Aorta (tissue), 5 donors: ENCODE measurements around the gene NEUROD1. TPM values are rescaled to one million over a fixed set of nuclear protein-coding genes. Genes with fewer than 3 reads are reported as not detected.

Experiments
- ATAC-seq: fragments of 200-7000 bp; cut with Tn5 transposase; one replicate; pipeline ENCODE4 v1.9.1; 2022; ENCODE audit warnings: moderate library complexity; ENCODE audit not compliant: low FRiP score
- DNase-seq, 2 donors: peaks; one replicate each; pipeline ENCODE4 v3.0.0-alpha.2; 2020
- H3K27ac ChIP-seq, 2 donors: one replicate each; pipeline ENCODE4 v1.5.1; 2013; ENCODE audit warnings: low read length in 2 of 2, mild to moderate bottlenecking in 2 of 2, moderate library complexity in 2 of 2, control low read depth in 1 of 2, inconsistent platforms in 1 of 2, low read depth in 1 of 2
- H3K27me3 ChIP-seq, 2 donors: one replicate each; pipeline ENCODE4 v1.6.1; 2013; ENCODE audit warnings: control low read depth in 1 of 2, low read length in 1 of 2, mild to moderate bottlenecking in 1 of 2, moderate library complexity in 1 of 2; ENCODE audit not compliant: insufficient read depth in 2 of 2, control insufficient read depth in 1 of 2
- H3K36me3 ChIP-seq, 2 donors: one replicate each; pipeline ENCODE4 v1.6.1; 2013; ENCODE audit warnings: control low read depth in 1 of 2, low read length in 1 of 2, mild to moderate bottlenecking in 1 of 2; ENCODE audit not compliant: insufficient read depth in 2 of 2, control insufficient read depth in 1 of 2
- H3K4me1 ChIP-seq, 2 donors: one replicate each; pipeline ENCODE4 v1.6.1; 2013; ENCODE audit warnings: low read length in 2 of 2, control low read depth in 1 of 2, mild to moderate bottlenecking in 1 of 2, moderate library complexity in 1 of 2; ENCODE audit not compliant: insufficient read depth in 2 of 2, control insufficient read depth in 1 of 2
- H3K4me3 ChIP-seq, 2 donors: one replicate each; pipeline ENCODE4 v1.5.1; 2013; ENCODE audit warnings: low read length in 2 of 2, control low read depth in 1 of 2, mild to moderate bottlenecking in 1 of 2
- H3K9me3 ChIP-seq: one replicate; pipeline ENCODE4 v1.6.1; 2013; ENCODE audit warnings: mild to moderate bottlenecking, low read length; ENCODE audit not compliant: control insufficient read depth
- WGBS, 2 donors: extraction: QIAGEN DNeasy Blood & Tissue Kit; methylation state at CpG; one replicate each; pipeline ENCODE4 v1.1.7; 2013; 5-methylcytosine and 5-hydroxymethylcytosine counted together
- intact Hi-C, 2 donors: fragments of 100-400 bp; cut with DNase I; formaldehyde crosslinking; loops; one replicate each; pipeline versions ENCODE4 v1.14.2 to v1.15.0; 2022
- polyA plus RNA-seq, 2 donors: library from polyadenylated mRNA; stranded (reverse); fragments of 200-250 nt; gene quantifications; one replicate each; pipeline ENCODE4 v1.2.3, GENCODE V29; 2013
- total RNA-seq, 2 donors: library from RNA; stranded (reverse); fragmentation: NEBNext Ultra II Directional; extraction: Animal tissue kit (Norgen Biotek cat#: 25700); gene quantifications; one replicate each; pipeline ENCODE4 v1.2.1, GENCODE V29; 2021
- donor health status: healthy with polysubstance abuse.
- donor health status: Bipolar disorder and iron deficiency.
- donor health status: DM: no; HTN: no; CAD: no.
- donor health status: DM: no; HTN: no; CAD: no.
- donor health status: DM: yes; HTN: yes; CAD: no.

Gene NEUROD1
- total and polyA plus RNA-seq, 4 donors: 1.5 TPM; not detected in 3

DNA sequence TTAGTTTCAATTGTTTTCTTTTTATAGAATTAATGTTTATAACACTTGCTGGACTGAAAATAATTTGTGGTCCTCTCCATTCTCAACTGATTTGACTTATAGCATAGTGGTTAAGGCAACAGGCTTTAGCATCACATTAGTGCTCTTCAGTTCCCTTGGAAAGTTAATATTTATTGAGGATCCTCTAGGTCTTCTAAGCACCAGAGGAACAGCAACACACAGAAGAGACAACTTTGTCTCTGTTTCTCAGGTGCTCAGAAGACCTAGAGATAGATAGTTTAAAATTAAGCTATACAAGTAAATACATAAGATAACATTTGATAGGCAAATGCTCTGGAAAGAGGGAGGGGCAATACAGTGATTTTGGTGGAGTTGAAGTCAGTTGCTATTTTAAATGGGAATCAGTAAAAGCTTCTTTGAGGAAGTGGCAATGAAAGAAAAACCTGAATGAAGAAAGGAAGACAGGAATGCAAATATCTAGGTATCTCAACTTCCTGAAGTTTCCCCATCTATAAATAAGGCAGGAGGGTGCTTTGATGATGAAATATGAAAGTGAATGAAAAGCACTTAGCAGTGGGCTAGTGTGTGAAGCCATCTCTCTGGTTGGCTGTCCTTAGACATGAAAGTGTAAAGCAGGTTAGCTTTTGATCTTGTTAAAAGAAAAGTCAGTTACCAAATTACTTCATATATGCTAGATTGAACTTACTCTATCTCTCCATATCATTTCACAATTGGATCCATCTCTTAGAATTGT, 7.9 kb downstream of the NEUROD1 start:
- Histone ChIP-seq H3K27ac (no peak overlapping the region), H3K27me3 (no peaks in the 10 kb centered on the region), H3K4me3 (no peak overlapping the region), H3K4me1 (no peaks in the 10 kb centered on the region), H3K9me3 (peaks cover 1% of the 10 kb centered on the region), H3K36me3 (no peaks in the 10 kb centered on the region)
- DNase-seq (no peak), ATAC-seq (no peak)
- intact Hi-C loops: no loop called here

DNA sequence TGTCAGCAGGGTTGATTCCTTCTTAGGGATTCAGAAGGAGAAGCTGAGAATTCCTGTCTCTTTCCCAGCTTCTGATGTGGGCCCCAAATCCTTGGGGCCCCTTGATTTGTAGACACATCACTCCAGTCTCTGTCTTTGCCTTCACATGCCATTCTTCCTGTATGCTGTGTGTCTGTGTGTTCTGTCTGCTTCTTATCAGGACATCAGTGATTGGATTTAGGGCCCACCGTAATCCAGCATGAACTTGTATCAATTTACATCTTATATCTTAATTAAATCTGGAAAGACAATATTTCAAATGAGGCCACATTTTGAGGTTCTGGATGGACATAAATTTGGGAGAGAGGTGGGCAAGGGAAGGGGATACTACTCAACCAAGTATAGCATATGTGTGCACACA, 9.7 kb downstream of the NEUROD1 start:
- WGBS, 2 donors: 70 to 76% methylated on average over 1 of the region's 1 CpG
- H3K27me3 ChIP-seq: peaks cover 0 to 1% of the 10 kb centered on the region in 2 donors
- intact Hi-C loops: no loop called here

DNA sequence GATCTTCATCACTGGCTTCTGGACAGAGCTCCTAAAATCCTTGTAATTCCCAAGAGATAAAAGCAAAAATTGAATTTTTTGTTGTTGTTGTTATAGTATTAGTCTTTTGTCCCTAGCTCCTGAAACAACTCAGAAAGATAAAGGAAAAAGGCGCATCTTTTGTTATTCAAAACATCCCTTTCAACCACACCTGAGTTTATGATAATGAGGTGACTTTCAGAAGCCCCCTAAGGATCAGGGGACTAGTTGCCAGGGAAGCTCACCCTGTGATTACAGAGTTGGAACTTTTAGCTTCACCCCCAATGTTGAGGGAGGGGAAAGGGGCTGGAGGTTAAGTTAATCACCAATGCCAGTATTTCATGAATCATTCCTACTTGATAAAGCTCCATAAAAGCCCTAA, 13.1 kb downstream of the NEUROD1 start:
- Histone ChIP-seq H3K27ac (no peak overlapping the region), H3K4me3 (no peak overlapping the region), H3K9me3 (peaks cover 5% of the 10 kb centered on the region), H3K27me3 (peaks cover 0 to 1% of the 10 kb centered on the region in 2 donors), H3K36me3 (no peaks in the 10 kb centered on the region), H3K4me1 (no peaks in the 10 kb centered on the region)
- intact Hi-C loops: no loop called here
- 49 to 73% methylated on average over 1 of the region's 1 CpG for WGBS, 2 donors
- DNase-seq (no peak), ATAC-seq (no peak)

More for the DNA sequence above, 9.7 kb downstream of the NEUROD1 start:
- no peaks in the 10 kb centered on the region for H3K4me1 ChIP-seq
- H3K9me3 ChIP-seq: peaks cover 4% of the 10 kb centered on the region
- ATAC-seq: no peak
- no peak overlapping the region for H3K4me3 ChIP-seq
- DNase-seq: no peak
- H3K27ac ChIP-seq: no peak overlapping the region
- no peaks in the 10 kb centered on the region for H3K36me3 ChIP-seq

DNA sequence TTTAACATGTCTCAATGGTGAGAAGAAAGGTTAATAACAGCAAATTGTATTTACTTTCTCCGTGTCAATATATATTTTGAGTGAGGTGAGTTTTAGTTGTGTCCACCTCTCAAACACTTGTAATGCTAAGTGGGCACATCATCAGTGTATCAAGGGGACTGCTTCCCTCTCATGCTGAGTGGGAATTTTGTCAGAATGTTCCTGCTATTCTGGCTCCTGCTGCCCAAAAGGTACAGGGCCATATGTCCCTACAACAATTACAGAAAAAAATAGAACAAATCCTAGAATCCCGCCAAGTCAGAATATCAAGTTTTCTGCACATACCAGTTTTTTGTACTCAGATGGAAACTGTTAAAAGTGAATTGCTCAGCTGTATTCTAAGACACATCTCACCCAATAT, 18.0 kb downstream of the NEUROD1 start:
- intact Hi-C loops: no loop called here
- H3K4me3 ChIP-seq: no peak overlapping the region
- WGBS, 2 donors: 87 to 88% methylated on average over 2 of the region's 2 CpGs
- H3K4me1 ChIP-seq: no peaks in the 10 kb centered on the region
- peaks cover 0 to 1% of the 10 kb centered on the region in 2 donors for H3K27me3 ChIP-seq
- DNase-seq (no peak), ATAC-seq (no peak)
- H3K27ac ChIP-seq: no peak overlapping the region
- no peaks in the 10 kb centered on the region for H3K36me3 ChIP-seq
- peaks cover 5% of the 10 kb centered on the region for H3K9me3 ChIP-seq

DNA sequence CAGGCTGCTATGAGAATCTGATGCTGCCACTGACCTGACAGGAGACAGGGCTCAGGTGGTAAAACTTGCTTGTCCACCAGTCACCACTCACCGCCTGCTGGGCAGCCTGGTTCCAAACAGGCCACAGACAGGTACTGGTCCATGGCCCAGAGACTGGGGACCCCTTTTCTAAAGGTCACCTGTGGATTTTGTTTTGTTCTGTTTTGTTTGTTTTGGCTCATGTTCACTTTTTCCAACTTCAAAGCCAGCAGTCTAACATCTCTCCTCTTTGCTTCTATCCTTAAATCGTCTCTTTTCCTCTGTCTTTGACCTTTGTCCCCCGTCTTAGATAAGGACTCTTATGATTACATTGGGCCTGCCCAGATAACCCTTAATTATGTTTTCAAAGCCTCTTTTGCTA, 20.1 kb downstream of the NEUROD1 start:
- intact Hi-C loops: no loop called here
- no peaks in the 10 kb centered on the region for H3K9me3 ChIP-seq
- no peaks in the 10 kb centered on the region for H3K36me3 ChIP-seq
- 65 to 71% methylated on average over 3 of the region's 3 CpGs for WGBS, 2 donors
- DNase-seq (no peak), ATAC-seq (no peak)
- no peaks in the 10 kb centered on the region for H3K27me3 ChIP-seq
- no peak overlapping the region for H3K27ac ChIP-seq
- no peak overlapping the region for H3K4me3 ChIP-seq
- H3K4me1 ChIP-seq: no peaks in the 10 kb centered on the region

DNA sequence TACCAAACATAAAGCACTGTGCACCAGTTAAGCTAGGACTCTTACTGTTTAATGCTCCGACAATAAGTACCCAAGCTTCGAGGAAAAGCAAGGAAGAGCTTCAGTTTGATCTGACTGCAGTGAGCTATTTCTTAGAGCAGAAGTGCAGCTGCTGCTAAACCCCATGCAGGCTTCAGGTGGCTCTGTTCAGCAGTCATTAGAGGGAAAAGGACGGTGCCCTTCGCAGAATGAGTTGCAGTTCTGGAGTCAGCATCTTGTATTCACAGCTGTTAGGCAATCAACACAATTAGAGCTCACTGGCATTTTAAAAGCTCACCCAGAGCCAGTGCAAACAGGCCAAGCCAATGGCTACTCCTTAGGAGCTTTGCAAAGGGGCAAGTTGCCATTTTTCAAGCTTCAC, 21.9 kb downstream of the NEUROD1 start:
- DNase-seq: no peak
- intact Hi-C loops: no loop called here
- Histone ChIP-seq H3K4me3 (no peak overlapping the region), H3K27ac (no peak overlapping the region), H3K4me1 (no peaks in the 10 kb centered on the region), H3K9me3 (no peaks in the 10 kb centered on the region), H3K27me3 (no peaks in the 10 kb centered on the region), H3K36me3 (no peaks in the 10 kb centered on the region)
- WGBS, 2 donors: 60 to 70% methylated on average over 4 of the region's 4 CpGs
- no peak for ATAC-seq

DNA sequence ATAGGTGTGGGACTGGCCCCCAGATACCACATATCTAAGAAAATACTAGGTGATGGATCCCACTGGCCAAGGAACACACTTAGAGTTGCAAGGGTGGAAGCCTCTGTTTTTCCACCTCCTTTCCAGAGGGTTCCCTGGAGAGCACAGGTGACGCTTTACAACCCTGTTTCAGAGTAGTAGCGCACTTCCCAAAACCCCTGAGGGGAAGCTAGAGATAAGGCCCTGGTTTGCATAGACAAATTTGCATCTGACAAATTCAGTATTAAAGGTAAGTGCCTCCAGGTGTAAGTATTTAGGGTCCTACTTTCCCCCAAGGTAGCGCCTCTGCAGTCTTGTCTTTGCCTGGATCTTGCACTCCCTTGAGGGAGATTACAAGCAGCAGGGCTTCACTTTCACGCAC, 22.9 kb downstream of the NEUROD1 start:
- intact Hi-C loops: no loop called here
- DNase-seq (no peak), ATAC-seq (no peak)
- H3K27ac ChIP-seq: no peak overlapping the region
- H3K27me3 ChIP-seq: no peaks in the 10 kb centered on the region
- H3K4me1 ChIP-seq: no peaks in the 10 kb centered on the region
- H3K9me3 ChIP-seq: no peaks in the 10 kb centered on the region
- H3K4me3 ChIP-seq: peak overlapping the region in 1 of 2 donors; percentile 38
- WGBS, 2 donors: 64 to 69% methylated on average over 4 of the region's 4 CpGs
- H3K36me3 ChIP-seq: no peaks in the 10 kb centered on the region

DNA sequence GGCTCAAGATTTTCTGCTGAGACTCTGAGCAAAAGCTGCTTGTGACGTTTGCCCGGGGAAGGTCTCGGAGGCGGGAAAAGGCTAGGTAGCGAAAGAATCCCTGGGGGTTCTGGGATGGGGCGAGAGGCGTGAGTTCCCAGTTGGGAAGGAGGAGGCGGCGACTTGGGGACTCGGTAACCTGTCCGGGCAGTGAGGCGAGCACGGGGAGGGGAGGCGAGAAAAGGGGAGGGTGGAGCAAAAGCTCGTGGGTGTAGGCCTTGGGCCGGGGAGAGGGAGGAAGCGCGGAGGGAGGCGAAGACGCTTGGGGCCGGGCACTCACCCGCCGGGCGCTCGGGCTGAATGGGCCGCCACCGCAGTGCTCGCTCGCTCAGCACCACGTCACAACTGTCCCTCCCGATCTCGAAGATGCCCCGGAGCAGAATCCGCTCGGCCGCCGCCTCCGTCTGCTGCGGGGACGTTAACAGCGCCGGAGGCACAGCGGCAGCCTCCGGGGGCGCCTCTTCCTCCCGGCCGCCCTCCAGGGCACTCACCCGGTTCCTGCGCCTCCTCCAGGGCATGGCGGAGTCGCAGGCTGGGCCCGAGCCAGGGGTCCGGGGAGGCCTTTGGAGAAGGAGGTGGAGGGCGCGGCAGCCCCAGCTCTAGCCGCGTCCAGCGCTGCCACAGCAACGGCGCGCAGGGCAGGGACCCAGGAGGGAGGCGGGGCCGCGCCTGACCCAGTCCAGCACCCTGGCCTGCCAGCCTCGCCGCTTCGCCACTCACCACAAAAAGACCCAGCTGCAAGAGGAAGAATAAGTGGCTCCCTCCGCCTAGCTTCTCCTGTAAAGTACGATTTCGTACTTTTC, 23.6 kb downstream of the NEUROD1 start, which contains the start of gene CERKL:
Gene CERKL, minus strand, starts transcription at position 656 of the 842 bp plus-strand sequence. Its CDS starts 99 bp downstream, at position 557.
- no peaks in the 10 kb centered on the region for H3K36me3 ChIP-seq
- H3K27me3 ChIP-seq: no peaks in the 10 kb centered on the region
- intact Hi-C loops: no loop called here
- ATAC-seq: peak; percentile 79
- H3K4me1 ChIP-seq: no peaks in the 10 kb centered on the region
- DNase-seq: peak; percentile 63 to 81
- no peaks in the 10 kb centered on the region for H3K9me3 ChIP-seq
- no peak within 1 kb of the TSS for H3K27ac ChIP-seq
- peak within 1 kb of the TSS; percentile 23 to 38 for H3K4me3 ChIP-seq
- 1% methylated on average over 43 to 70 of the region's 70 CpGs for WGBS, 2 donors
